ENCODE results near the gene SETD6. TPM values are rescaled to one million over a fixed set of nuclear protein-coding genes. Genes with fewer than 3 reads are reported as not detected.
A peak's percentile ranks its signal among the peaks of the same experiment; 100 is the strongest.

SETD6 gene
- total RNA-seq, 1 experiment from 2014 or later = 41.1 TPM

DNA sequence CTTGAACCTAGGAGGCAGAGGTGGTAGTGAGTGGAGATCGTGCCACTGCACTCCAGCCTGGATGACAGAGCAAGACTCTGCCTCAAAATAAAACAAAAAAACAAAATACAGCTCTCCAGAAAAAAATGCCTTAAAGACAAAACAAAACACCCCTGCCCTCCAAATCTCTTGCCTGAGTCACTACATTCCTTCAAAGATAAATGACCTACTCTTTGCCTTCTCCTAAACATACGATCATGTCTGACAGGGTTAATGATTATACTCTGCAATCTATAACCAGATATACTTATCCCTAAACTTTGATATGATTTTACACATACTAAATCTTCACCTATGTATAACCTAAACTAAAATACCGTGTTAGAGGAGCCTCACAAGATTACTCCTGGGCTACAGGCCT is 1.4 kb upstream of the SETD6 start:
- TF ChIP-seq OVOL2 (CRISPR knock-in tag; IDR thresholded peaks at IDR 0.05; ENCODE audit: borderline replicate concordance) (no peak), RORB (CRISPR knock-in tag; IDR thresholded peaks at IDR 0.05) (no peak), TEAD4 (CRISPR knock-in tag; IDR thresholded peaks at IDR 0.05) (no peak), SMAD3 (CRISPR knock-in tag; IDR thresholded peaks at IDR 0.05; ENCODE audit: borderline replicate concordance) (no peak), ZNF671 (CRISPR knock-in tag; IDR thresholded peaks at IDR 0.05) (no peak), PRRX2 (CRISPR knock-in tag; IDR thresholded peaks at IDR 0.05) (no peak), TEAD1 (CRISPR knock-in tag; IDR thresholded peaks at IDR 0.05) (no peak), IRF2 (CRISPR knock-in tag; IDR thresholded peaks at IDR 0.05; ENCODE audit: borderline replicate concordance, low read depth) (no peak), SMAD4 (CRISPR knock-in tag; IDR thresholded peaks at IDR 0.05) (no peak), TCF7 (CRISPR knock-in tag; IDR thresholded peaks at IDR 0.05; ENCODE audit: low read depth) (no peak), ZNF232 (CRISPR knock-in tag; IDR thresholded peaks at IDR 0.05) (no peak), ZSCAN18 (CRISPR knock-in tag; IDR thresholded peaks at IDR 0.05) (no peak), GABPB1 (CRISPR knock-in tag; IDR thresholded peaks at IDR 0.05) (no peak)
- no peaks in the 10 kb centered on the region for H3K27me3 Mint-ChIP-seq (ENCODE audit: low read depth)
- ChIA-PET CTCF (interaction anchor here (0.8 to 1.7 kb wide), 3 partner anchors 26 to 242 kb away, joined by 4 to 11 read pairs (median 5); no protein-coding TSS in a partner anchor), POLR2A (no interaction called here)
- no peak overlapping the region for H3K27ac Mint-ChIP-seq
- no peaks in the 10 kb centered on the region for H3K9me3 Mint-ChIP-seq
- peak overlapping the region; percentile 14; the same call in 1 of the 2 replicates for H3K4me3 Mint-ChIP-seq
- H3K36me3 Mint-ChIP-seq = peaks cover 21% of the 10 kb centered on the region
- H3K4me1 Mint-ChIP-seq = peaks cover 29% of the 10 kb centered on the region
- no peak for DNase-seq (ENCODE audit: low spot score)
- no peak for ATAC-seq

- Mint-ChIP-seq H3K4me1 (peaks cover 29% of the 10 kb centered on the region), H3K27me3 (ENCODE audit: low read depth) (no peaks in the 10 kb centered on the region), H3K36me3 (peaks cover 42% of the 10 kb centered on the region), H3K9me3 (no peaks in the 10 kb centered on the region), H3K27ac (peak overlapping the region; percentile 60), H3K4me3 (peak overlapping the region; percentile 88)
- ChIA-PET POLR2A (interaction anchor here (0.6 to 1.0 kb wide), 6 partner anchors 9 to 169 kb away, joined by 3 to 5 read pairs (median 4); partner anchors contain the start of genes NDRG4 and SLC38A7), CTCF (interaction anchor here (1.8 to 1.9 kb wide), 2 partner anchors 145 to 240 kb away, joined by 5 read pairs; no protein-coding TSS in a partner anchor)
- peak; percentile 41 for DNase-seq (ENCODE audit: low spot score)
- peak; percentile 50 for ATAC-seq
- TF ChIP-seq ZNF416 (CRISPR knock-in tag; IDR thresholded peaks at IDR 0.05) (peak; percentile 83; the same call in 1 of the 2 replicates), FOXP1 (CRISPR knock-in tag; IDR thresholded peaks at IDR 0.05; ENCODE audit: borderline replicate concordance) (peak; percentile 37; the same call in 1 of the 2 replicates), CDX4 (CRISPR knock-in tag; IDR thresholded peaks at IDR 0.05; ENCODE audit: borderline replicate concordance) (no peak), ZNF671 (CRISPR knock-in tag; IDR thresholded peaks at IDR 0.05) (no peak; the same call in 1 of the 2 replicates), ZNF263 (CRISPR knock-in tag; IDR thresholded peaks at IDR 0.05; ENCODE audit: low read depth) (no peak), TP53 (CRISPR knock-in tag; IDR thresholded peaks at IDR 0.05) (peak; percentile 31; the same call in 1 of the 2 replicates), FOXJ3 (CRISPR knock-in tag; IDR thresholded peaks at IDR 0.05; ENCODE audit: borderline replicate concordance) (no peak), TCF7 (CRISPR knock-in tag; IDR thresholded peaks at IDR 0.05; ENCODE audit: low read depth) (no peak; the same call in 1 of the 2 replicates), ZNF232 (CRISPR knock-in tag; IDR thresholded peaks at IDR 0.05) (no peak), ZBTB43 (CRISPR knock-in tag; IDR thresholded peaks at IDR 0.05) (no peak)
- TF ChIP-seq, protein P1, sequence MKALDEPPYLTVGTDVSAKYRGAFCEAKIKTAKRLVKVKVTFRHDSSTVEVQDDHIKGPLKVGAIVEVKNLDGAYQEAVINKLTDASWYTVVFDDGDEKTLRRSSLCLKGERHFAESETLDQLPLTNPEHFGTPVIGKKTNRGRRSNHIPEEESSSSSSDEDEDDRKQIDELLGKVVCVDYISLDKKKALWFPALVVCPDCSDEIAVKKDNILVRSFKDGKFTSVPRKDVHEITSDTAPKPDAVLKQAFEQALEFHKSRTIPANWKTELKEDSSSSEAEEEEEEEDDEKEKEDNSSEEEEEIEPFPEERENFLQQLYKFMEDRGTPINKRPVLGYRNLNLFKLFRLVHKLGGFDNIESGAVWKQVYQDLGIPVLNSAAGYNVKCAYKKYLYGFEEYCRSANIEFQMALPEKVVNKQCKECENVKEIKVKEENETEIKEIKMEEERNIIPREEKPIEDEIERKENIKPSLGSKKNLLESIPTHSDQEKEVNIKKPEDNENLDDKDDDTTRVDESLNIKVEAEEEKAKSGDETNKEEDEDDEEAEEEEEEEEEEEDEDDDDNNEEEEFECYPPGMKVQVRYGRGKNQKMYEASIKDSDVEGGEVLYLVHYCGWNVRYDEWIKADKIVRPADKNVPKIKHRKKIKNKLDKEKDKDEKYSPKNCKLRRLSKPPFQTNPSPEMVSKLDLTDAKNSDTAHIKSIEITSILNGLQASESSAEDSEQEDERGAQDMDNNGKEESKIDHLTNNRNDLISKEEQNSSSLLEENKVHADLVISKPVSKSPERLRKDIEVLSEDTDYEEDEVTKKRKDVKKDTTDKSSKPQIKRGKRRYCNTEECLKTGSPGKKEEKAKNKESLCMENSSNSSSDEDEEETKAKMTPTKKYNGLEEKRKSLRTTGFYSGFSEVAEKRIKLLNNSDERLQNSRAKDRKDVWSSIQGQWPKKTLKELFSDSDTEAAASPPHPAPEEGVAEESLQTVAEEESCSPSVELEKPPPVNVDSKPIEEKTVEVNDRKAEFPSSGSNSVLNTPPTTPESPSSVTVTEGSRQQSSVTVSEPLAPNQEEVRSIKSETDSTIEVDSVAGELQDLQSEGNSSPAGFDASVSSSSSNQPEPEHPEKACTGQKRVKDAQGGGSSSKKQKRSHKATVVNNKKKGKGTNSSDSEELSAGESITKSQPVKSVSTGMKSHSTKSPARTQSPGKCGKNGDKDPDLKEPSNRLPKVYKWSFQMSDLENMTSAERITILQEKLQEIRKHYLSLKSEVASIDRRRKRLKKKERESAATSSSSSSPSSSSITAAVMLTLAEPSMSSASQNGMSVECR (CRISPR knock-in tag; IDR thresholded peaks at IDR 0.05; ENCODE audit: borderline replicate concordance) = 0 out of 2 replicates have a peak, but pooled peaks have one; percentile 29
- TF ChIP-seq, protein P2, sequence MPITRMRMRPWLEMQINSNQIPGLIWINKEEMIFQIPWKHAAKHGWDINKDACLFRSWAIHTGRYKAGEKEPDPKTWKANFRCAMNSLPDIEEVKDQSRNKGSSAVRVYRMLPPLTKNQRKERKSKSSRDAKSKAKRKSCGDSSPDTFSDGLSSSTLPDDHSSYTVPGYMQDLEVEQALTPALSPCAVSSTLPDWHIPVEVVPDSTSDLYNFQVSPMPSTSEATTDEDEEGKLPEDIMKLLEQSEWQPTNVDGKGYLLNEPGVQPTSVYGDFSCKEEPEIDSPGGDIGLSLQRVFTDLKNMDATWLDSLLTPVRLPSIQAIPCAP (CRISPR knock-in tag; IDR thresholded peaks at IDR 0.05) = no peak
- TF ChIP-seq, protein P3, sequence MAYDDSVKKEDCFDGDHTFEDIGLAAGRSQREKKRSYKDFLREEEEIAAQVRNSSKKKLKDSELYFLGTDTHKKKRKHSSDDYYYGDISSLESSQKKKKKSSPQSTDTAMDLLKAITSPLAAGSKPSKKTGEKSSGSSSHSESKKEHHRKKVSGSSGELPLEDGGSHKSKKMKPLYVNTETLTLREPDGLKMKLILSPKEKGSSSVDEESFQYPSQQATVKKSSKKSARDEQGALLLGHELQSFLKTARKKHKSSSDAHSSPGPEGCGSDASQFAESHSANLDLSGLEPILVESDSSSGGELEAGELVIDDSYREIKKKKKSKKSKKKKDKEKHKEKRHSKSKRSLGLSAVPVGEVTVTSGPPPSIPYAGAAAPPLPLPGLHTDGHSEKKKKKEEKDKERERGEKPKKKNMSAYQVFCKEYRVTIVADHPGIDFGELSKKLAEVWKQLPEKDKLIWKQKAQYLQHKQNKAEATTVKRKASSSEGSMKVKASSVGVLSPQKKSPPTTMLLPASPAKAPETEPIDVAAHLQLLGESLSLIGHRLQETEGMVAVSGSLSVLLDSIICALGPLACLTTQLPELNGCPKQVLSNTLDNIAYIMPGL (CRISPR knock-in tag; IDR thresholded peaks at IDR 0.05) = peak; percentile 79; the same call in 1 of the 2 replicates
Measured at GRCh38 chr16:58515871-58516767, 802 bp downstream of the SETD6 start.

All from WTC11 (cell line).